Hematopoietic multipotent progenitor cell treated with erythropoietin and hydrocortisone succinate and interleukin-3 and kit ligand, for 8 days (in vitro differentiated cells): ENCODE data around the gene HOXA9.

Experiments
- DNase-seq: peaks from one replicate; pipeline ENCODE4 v3.0.0-alpha.2; 2015

The HOXA9 gene

DNA sequence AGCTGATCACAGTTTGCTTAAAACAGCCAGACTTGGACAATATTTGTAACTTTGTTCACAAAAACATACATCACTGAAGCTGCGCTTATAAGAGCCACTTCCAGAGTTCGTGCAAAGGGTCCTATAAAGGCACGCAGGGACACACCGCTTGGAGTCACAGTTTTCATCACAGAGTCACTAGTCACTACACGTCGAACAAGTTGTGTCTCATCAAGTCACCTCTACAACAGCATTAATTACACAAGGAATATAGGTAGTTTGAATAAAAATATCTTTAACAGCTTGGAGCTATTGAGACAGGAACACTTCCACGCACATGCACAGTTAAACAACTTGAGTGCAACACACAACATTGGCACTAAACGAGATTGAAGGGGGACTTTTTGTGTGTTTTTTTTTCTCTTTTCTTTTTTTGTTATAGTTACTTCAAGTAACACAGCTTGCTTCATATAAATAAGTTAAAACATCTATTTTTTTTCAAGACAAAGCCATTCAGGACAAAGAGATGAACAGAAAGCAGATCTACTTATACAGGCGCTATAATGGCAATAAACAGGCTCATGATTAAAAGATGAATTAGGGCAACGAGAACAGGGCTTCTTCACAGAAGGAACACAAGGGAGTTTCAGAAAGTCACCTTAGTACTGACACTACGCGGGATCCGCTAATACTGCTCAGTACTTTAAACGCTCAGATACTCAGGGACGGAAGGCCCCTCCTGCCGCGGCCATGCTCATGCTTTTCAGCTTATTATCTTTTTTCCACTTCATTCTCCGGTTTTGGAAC lies 24.0 kb downstream of the HOXA9 start:
- DNase-seq = no peak

- no peak for DNase-seq
These were observed 25.0 kb downstream of the HOXA9 start for GRCh38 chr7:27140126-27140857.

- DNase-seq = no peak
These were observed 25.8 kb downstream of the HOXA9 start for GRCh38 chr7:27139334-27140125.

DNA sequence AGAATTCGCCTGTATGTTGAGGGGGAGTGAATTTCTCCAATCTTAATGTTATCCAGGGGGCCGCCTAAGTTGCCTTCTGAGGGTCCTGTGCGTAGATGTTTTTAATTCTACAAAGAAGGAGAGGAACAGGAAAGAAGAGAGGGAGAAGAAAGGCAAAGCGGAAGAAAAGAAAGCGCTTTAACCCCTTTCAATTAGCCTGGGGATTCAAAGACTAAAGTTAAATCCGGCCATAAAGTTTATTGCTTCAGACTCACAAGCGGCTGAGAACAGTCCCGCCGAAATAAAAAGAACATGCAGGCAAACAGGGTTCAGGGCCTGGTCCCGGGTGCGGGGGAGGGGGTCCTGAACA lies 26.4 kb downstream of the HOXA9 start:
- DNase-seq = no peak

DNA sequence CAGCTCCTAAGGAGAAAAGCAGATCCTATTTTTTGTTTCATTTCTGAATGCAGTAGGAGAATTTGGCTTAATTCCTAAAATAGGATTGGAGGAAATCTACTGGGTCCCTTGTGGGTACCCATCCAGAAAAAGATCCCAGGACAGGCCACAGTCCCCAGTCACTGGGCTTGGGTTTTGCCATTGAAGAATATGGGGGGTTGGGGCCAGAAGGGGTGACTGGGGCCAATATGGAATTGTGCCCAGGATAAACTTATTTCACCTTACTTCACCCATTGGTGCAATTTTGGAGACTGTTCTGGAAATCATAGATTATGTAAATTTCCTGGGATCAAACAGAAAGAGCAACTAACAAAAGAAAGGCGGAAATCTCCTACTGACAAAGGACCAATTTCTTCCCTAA lies 26.9 kb downstream of the HOXA9 start:
- no peak for DNase-seq

DNA sequence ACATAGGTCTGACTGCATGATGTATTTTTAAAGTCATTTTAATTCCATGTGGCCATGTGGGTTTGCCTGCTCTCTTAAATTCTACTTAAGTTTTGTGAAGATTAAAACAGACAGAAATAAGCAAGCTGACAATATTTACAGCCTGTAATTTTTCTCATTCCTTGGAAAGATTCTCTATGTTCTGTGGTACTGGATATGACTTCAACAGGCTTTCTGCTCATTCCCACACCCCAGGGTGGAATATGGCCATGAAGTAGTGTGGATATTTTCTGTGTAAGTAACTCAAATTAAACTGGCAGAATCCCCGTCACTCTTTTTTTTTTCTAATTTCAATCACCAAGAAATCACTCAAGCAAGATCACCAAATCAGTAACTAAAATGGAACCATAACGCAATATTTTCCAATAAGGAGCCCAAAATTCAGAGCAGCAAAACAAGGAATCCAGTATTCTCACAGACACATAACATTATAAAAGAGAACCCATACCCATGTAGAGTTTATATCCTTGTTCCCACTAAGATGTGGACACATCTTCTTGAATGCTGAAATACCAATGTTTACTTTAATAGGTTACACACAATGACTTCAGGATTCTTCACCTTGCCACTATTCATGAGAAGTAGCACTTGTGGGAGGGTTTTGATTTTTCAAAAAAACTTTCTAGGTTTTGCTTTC lies 27.6 kb downstream of the HOXA9 start:
- DNase-seq = no peak

DNA sequence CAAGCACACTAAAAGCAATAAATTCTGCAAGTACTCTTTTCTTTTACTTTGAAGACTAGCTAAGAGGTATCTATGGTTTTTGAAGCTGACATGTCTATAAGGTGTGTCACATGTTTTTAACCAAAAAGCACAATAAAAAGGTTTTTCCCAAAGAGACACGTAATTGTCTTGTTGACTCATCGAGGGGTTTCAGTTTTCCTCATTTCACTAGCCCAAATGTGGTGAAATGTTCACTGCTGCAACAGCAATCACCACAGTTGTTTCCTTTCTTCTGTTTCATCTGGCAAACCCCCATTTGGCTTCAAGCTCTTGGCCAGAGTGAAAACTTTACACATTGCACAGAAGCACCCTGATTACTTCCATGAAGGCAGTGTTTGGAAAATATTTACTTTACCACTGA lies 30.9 kb downstream of the HOXA9 start:
- DNase-seq = no peak

DNA sequence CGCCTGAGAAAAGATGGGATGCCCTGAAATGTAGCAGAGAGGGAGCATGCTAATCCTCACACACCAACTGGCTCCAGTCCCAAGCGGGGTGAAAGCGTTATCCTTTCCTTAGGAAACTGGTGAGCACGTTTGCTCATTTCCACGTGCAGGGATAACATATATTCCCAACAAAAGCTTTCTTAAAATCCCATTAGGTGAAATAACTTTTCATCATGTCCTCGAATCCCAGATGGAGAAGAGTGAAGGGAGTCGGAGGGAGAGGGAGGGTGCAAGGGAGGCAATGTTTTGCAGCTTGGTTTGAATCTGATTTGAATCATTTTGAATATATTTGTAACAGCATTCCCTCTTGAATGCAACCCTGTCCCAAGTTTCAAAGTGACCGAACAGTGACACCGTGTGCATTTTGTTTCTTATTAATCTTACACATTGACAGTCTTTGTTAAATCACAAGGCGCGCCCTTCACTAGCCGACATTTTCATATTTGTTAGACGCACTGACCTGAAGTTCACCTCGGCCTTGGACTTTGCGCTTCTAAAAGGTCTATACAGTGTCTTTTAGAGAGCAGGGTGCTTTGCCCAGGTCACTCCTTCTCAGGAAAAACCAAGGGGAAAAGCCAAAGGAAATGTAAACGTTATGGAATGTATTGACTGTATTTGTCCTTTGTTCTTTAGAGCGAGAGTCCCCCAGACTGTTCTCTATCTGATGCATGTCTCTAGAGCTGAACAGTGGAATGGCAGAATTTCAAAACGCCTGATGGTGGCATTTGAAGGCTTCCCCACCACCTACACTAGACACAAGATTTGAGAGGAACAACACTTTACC lies 31.7 kb downstream of the HOXA9 start:
- DNase-seq = no peak

DNA sequence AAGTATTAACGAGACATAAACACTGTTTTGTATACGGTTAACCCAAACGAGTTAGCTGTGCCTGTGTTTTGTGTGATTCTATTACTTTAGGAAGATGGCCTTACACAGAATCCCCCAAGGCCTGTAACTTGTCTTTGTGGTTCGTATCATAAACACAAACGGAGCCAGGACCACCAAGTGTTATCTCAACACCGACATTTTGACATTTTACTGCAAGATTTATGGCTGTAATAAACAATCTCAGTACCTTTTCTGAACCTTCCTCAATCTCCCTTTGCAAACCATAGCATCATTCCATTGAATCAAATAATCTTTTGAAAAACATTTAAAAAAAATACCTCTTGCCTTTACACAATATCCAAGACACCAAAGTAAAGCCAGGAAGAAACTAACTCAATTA lies 32.4 kb downstream of the HOXA9 start:
- DNase-seq = no peak

GRCh38 chr7:27132214-27132613 lies 33.1 kb downstream of the HOXA9 start:
- no peak for DNase-seq

DNA sequence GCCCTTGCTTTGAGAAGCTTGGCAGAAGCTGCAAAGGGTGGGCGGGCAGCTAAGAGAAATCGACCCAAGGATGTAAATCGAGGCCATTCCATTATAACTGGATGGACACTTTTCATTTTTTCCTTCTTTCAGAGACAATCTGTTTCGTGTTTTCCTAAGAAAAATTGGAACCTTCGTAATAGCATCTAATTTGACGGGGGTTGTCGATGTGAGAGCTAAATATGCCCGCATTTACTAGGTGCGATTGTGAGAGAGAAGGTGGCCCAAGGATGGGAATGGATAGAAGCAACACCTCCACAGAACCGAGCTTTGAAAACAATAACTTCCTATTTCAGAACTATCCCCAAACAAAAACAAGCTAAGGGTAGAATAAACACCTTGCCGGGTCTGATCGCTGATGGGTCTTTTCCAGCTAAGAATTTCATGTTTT lies 33.9 kb downstream of the HOXA9 start:
- DNase-seq = no peak

GRCh38 chr7:27130540-27131389 lies 34.6 kb downstream of the HOXA9 start, which contains the start of gene HOXA4:
Gene HOXA4, minus strand, starts transcription at chr7:27130757. Its CDS starts 24 bp downstream, at chr7:27130733.
- DNase-seq = peak; percentile 77

- no peak for DNase-seq
These were observed 35.4 kb downstream of the HOXA9 start for GRCh38 chr7:27129729-27130539.

DNA sequence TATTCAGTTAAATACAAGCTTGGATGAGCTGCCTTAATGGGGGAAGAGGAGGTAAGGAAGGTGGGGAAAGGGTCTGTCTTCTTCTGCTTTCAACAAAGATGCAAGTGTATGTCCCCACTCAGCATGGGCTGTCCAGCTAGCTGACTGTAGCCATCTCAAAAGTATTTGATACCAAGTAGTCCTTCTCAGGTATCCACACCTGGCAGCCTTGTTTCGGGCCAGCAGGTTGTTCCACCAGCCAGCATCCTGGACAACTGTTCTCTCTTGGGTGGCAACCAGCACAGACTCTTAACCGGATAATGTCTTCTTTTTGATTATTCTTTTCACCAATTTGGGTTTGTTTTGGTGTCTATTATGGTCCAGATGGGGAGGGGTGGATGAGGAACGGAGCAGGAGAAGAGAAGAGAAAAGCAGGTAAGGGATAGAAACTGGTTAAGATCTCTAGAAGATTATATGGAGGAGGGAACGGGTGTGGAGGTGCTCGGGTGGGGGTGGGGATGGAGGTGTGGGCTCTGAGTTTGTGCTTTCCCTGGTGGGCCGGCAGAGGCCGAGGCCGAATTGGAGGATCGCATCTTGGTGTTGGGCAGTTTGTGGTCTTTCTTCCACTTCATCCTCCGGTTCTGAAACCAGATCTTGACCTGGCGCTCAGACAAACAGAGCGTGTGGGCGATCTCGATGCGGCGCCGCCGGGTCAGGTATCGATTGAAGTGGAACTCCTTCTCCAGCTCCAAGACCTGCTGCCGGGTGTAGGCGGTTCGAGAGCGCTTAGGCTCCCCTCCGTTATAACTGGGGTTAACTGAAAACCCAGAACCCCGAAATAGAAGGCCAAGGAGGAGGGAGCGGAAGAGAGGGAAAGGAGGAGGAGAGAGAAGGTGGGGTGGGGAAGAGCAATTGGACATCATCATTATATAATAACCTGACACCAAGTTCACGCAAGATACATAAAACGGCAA lies 36.3 kb downstream of the HOXA9 start:
- no peak for DNase-seq

DNA sequence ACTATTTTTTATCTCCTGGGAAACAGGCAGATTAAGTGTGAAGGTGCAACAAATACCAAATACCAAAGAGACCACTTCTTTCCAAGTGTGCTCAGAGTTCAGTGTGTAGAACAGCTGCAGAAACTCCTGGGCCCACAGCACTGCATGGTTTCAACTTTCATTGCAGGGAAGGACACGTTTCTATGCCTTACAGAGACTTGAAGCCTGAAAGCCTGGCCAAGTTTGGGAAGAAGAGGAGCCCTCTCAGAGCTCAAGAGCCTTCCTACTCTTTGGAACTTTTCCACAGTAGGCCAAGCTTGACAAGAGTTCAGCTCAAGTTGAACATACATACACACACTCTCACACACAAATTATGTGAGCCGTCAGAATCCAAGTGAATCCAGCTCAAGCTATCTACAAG lies 37.3 kb downstream of the HOXA9 start:
- DNase-seq = no peak

DNA sequence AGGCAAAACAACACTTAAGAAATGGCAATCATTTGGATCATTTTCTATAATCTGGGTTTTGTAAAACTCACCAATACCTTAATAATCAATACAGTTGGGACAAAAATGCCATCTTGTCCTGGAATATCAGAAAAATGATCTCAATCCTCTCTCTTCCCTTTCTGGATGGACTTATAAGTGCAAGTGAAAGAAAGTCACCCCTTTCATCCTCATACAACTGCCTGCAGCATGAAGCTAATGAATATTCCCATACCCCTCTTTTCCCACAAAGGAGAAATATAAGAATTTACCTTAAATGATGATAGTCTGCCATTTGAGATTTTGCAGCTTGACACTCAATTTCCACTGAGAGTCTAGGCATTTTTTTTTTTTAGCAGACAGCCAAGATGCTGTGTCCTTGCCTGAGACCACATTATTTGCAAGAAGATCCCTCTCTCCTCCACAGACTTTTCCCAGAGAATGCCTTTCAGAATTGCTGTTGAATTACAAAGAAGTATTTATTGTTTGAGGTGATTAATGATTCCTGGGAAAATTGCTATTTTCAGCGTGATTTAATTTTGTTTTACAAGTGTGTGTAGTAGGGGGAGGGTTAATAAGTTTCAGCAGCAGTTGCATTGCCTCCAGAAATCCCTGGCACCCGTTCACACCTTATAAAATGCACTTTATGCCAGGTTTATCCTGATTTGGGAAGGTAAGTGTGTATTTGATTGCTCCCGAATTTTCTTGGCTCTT lies 38.6 kb downstream of the HOXA9 start:
- DNase-seq = no peak

- no peak for DNase-seq
These were observed 39.3 kb downstream of the HOXA9 start for GRCh38 chr7:27125986-27126394.
